ENCODE measurements around the gene GPBP1.
A peak's percentile ranks its signal among the peaks of the same experiment; 100 is the strongest.
"Not testable (repeated sequence)": the region's sequence is repeated elsewhere in the genome, so short reads cannot be mapped to it uniquely, and the experiment has no call there.

GPBP1 gene

GRCh38 chr5:57173319-57174127, at the start of gene GPBP1:
GPBP1 (plus strand) TSS chr5:57174059; CDS start chr5:57214131, 40,072 bp downstream.
- peak; percentile 97 for DNase-seq (ENCODE audit: low read depth)

- no peak for DNase-seq (ENCODE audit: low read depth)
Measured at GRCh38 chr5:57128325-57128724, 45.5 kb upstream of the GPBP1 start.

- no peak for DNase-seq (ENCODE audit: low read depth)
Measured at GRCh38 chr5:57133574-57133973, 40.3 kb upstream of the GPBP1 start.

- no peak for DNase-seq (ENCODE audit: low read depth)
Measured at GRCh38 chr5:57137401-57137800, 36.5 kb upstream of the GPBP1 start.

- DNase-seq (ENCODE audit: low read depth) = no peak
Measured at GRCh38 chr5:57152316-57152715, 21.5 kb upstream of the GPBP1 start.

- no peak for DNase-seq (ENCODE audit: low read depth)
Measured at GRCh38 chr5:57155033-57155432, 18.8 kb upstream of the GPBP1 start.

- no peak for DNase-seq (ENCODE audit: low read depth)
Measured at GRCh38 chr5:57157131-57157530, 16.7 kb upstream of the GPBP1 start.

- DNase-seq (ENCODE audit: low read depth) = no peak
Measured at GRCh38 chr5:57157666-57158065, 16.2 kb upstream of the GPBP1 start.

- DNase-seq (ENCODE audit: low read depth) = no peak
Measured at GRCh38 chr5:57163553-57164006, 10.3 kb upstream of the GPBP1 start.

GRCh38 chr5:57164124-57164523, 9.7 kb upstream of the GPBP1 start:
- no peak for DNase-seq (ENCODE audit: low read depth)

- DNase-seq (ENCODE audit: low read depth) = not testable (repeated sequence)
Measured at GRCh38 chr5:57165171-57165570, 8.7 kb upstream of the GPBP1 start.

GRCh38 chr5:57166276-57166675, 7.6 kb upstream of the GPBP1 start:
- no peak for DNase-seq (ENCODE audit: low read depth)

GRCh38 chr5:57167201-57167600, 6.7 kb upstream of the GPBP1 start:
- DNase-seq (ENCODE audit: low read depth) = no peak

- DNase-seq (ENCODE audit: low read depth) = not testable (repeated sequence)
Measured at GRCh38 chr5:57170116-57170515, 3.7 kb upstream of the GPBP1 start.

- peak; percentile 30 for DNase-seq (ENCODE audit: low read depth)
Measured at GRCh38 chr5:57171816-57172465, 1.9 kb upstream of the GPBP1 start.

- no peak for DNase-seq (ENCODE audit: low read depth)
Measured at GRCh38 chr5:57172466-57173318, 1.2 kb upstream of the GPBP1 start.

GRCh38 chr5:57174128-57174889, 450 bp downstream of the GPBP1 start:
- DNase-seq (ENCODE audit: low read depth) = no peak

GRCh38 chr5:57174890-57175510, 1.1 kb downstream of the GPBP1 start:
- DNase-seq (ENCODE audit: low read depth) = no peak

- peak; percentile 26 for DNase-seq (ENCODE audit: low read depth)
Measured at GRCh38 chr5:57175551-57176309, 1.9 kb downstream of the GPBP1 start.

GRCh38 chr5:57176350-57176857, 2.5 kb downstream of the GPBP1 start:
- no peak for DNase-seq (ENCODE audit: low read depth)
